ENCODE measurements around the gene AMBP.
"Not testable (repeated sequence)": the region's sequence is repeated elsewhere in the genome, so short reads cannot be mapped to it uniquely, and the experiment has no call there.

The AMBP gene

GRCh38 chr9:114084282-114085073, 6.4 kb upstream of the AMBP start:
- H3K4me3 ChIP-seq (ENCODE audit: low read length), result no peak overlapping the region
- H3K27me3 ChIP-seq (ENCODE audit: low read depth, low read length), result no peaks in the 10 kb centered on the region
- H4K20me1 ChIP-seq (ENCODE audit: insufficient read depth, low read length), result no peaks in the 10 kb centered on the region
- TF ChIP-seq CTCF (IDR thresholded peaks at IDR 0.05; ENCODE audit: low read depth, low read length) (no peak), EZH2phosphoT487 (IDR thresholded peaks at IDR 0.05; ENCODE audit: low read depth) (no peak)
- no peak overlapping the region for H2AFZ ChIP-seq (ENCODE audit: low read depth, low read length)
- H3K9me3 ChIP-seq (ENCODE audit: insufficient read depth, low read length), result no peaks in the 10 kb centered on the region
- no peak overlapping the region for H3K9ac ChIP-seq (ENCODE audit: low read length)
- no peak overlapping the region for H3K27ac ChIP-seq (ENCODE audit: low read length)
- no peaks in the 10 kb centered on the region for H3K79me2 ChIP-seq (ENCODE audit: low read length)
- no peaks in the 10 kb centered on the region for H3K4me1 ChIP-seq (ENCODE audit: low read length)
- no peaks in the 10 kb centered on the region for H3K36me3 ChIP-seq (replicated peaks; ENCODE audit: low read depth, low read length)
- no peak overlapping the region for H3K4me2 ChIP-seq (ENCODE audit: low read length)

- no peaks in the 10 kb centered on the region for H3K9me3 ChIP-seq (ENCODE audit: insufficient read depth, low read length)
- H4K20me1 ChIP-seq (ENCODE audit: insufficient read depth, low read length), result no peaks in the 10 kb centered on the region
- no peaks in the 10 kb centered on the region for H3K79me2 ChIP-seq (ENCODE audit: low read length)
- H3K36me3 ChIP-seq (replicated peaks; ENCODE audit: low read depth, low read length), result no peaks in the 10 kb centered on the region
- no peaks in the 10 kb centered on the region for H3K4me1 ChIP-seq (ENCODE audit: low read length)
- no peak overlapping the region for H3K9ac ChIP-seq (ENCODE audit: low read length)
- H3K4me2 ChIP-seq (ENCODE audit: low read length), result no peak overlapping the region
- no peak overlapping the region for H3K27ac ChIP-seq (ENCODE audit: low read length)
- no peak for TF ChIP-seq CTCF (IDR thresholded peaks at IDR 0.05; ENCODE audit: low read depth, low read length)
- TF ChIP-seq EZH2phosphoT487 (IDR thresholded peaks at IDR 0.05; ENCODE audit: low read depth), result no peak
- H3K4me3 ChIP-seq (ENCODE audit: low read length), result no peak overlapping the region
- no peaks in the 10 kb centered on the region for H3K27me3 ChIP-seq (ENCODE audit: low read depth, low read length)
- no peak overlapping the region for H2AFZ ChIP-seq (ENCODE audit: low read depth, low read length)
Measured at GRCh38 chr9:114083666-114084065, 5.6 kb upstream of the AMBP start.

GRCh38 chr9:114082763-114083412, 4.8 kb upstream of the AMBP start:
- 0 out of 2 replicates have a peak overlapping the region, but pooled peaks have one; percentile 12 for H3K4me2 ChIP-seq (ENCODE audit: low read length)
- H2AFZ ChIP-seq (ENCODE audit: low read depth, low read length); H3K4me3 ChIP-seq (ENCODE audit: low read length); H3K27me3 ChIP-seq (ENCODE audit: low read depth, low read length); H4K20me1 ChIP-seq (ENCODE audit: insufficient read depth, low read length); H3K4me1 ChIP-seq (ENCODE audit: low read length); H3K79me2 ChIP-seq (ENCODE audit: low read length); H3K9ac ChIP-seq (ENCODE audit: low read length); H3K36me3 ChIP-seq (replicated peaks; ENCODE audit: low read depth, low read length); H3K9me3 ChIP-seq (ENCODE audit: insufficient read depth, low read length); H3K27ac ChIP-seq (ENCODE audit: low read length): not testable (repeated sequence)

GRCh38 chr9:114082017-114082762, 4.1 kb upstream of the AMBP start:
- Histone ChIP-seq H4K20me1 (ENCODE audit: insufficient read depth, low read length) (no peaks in the 10 kb centered on the region), H3K9ac (ENCODE audit: low read length) (no peak overlapping the region), H3K9me3 (ENCODE audit: insufficient read depth, low read length) (no peaks in the 10 kb centered on the region), H3K4me1 (ENCODE audit: low read length) (no peaks in the 10 kb centered on the region), H3K4me3 (ENCODE audit: low read length) (no peak overlapping the region), H3K27ac (ENCODE audit: low read length) (no peak overlapping the region), H3K79me2 (ENCODE audit: low read length) (no peaks in the 10 kb centered on the region), H3K36me3 (replicated peaks; ENCODE audit: low read depth, low read length) (no peaks in the 10 kb centered on the region), H3K4me2 (ENCODE audit: low read length) (0 out of 2 replicates have a peak overlapping the region, but pooled peaks have one; percentile 12), H2AFZ (ENCODE audit: low read depth, low read length) (no peak overlapping the region), H3K27me3 (ENCODE audit: low read depth, low read length) (no peaks in the 10 kb centered on the region)
- TF ChIP-seq EZH2phosphoT487 (IDR thresholded peaks at IDR 0.05; ENCODE audit: low read depth), result no peak
- TF ChIP-seq CTCF (IDR thresholded peaks at IDR 0.05; ENCODE audit: low read depth, low read length), result peak; percentile 91
